HepG2 (cell line): Measurements from ENCODE around the gene DDAH2. TPM values are rescaled to one million over a fixed set of nuclear protein-coding genes. Genes with fewer than 3 reads are reported as not detected.

Source experiments
- ATAC-seq: fragments of 200-7000 bp; cut with Tn5 transposase; 3 replicates; pipeline ENCODE4 v1.9.1; 2020; ENCODE audit warnings: mild to moderate bottlenecking, moderate library complexity
- BruUV-seq: library from RNA; stranded (reverse); fragments of 400-500 nt; replicated peaks from 2 replicates; lab custom pipeline; 2021; lab: Mats Ljungman, UMichigan
- CTCF ChIA-PET: fragments of 300-600 bp; formaldehyde crosslinking; extraction: SDS; loops from one replicate; lab custom pipeline; 2021; ENCODE audit warnings: low total read pairs, inconsistent platforms, low intra/inter-chr PET ratio; lab: Yijun Ruan, JAX
- POLR2A ChIA-PET: fragments of 350-600 bp; sonication (Branson Sonifier 250); formaldehyde crosslinking; loops from one replicate; lab custom pipeline; 2020; ENCODE audit warnings: antibody characterized with exemption, inconsistent platforms; lab: Yijun Ruan, JAX
- DNase-seq: peaks from one replicate; pipeline ENCODE4 v3.0.0-alpha.2; 2015; ENCODE audit warnings: low spot score
- FAIRE-seq: peaks from 3 replicates; lab custom pipeline; 2011; peaks lifted over from hg19 to GRCh38; lab: Jason Lieb, UNC
- H2AFZ ChIP-seq: one replicate; pipeline ENCODE4 v1.6.1; 2011; ENCODE audit warnings: low read length, inconsistent platforms
- H3K27ac ChIP-seq: fragments of 300-600 bp; 3 replicates; pipeline ENCODE4 v1.8.0; 2011; ENCODE audit warnings: mixed run types, mild to moderate bottlenecking, mixed read lengths, low read length, inconsistent platforms; ENCODE audit not compliant: insufficient read depth; ENCODE audit errors: extremely low read length
- H3K27me3 ChIP-seq, 2 experiments: fragments of 200-600 bp in 1 of 2; 2 replicates in 1 of 2; 3 replicates in 1 of 2; pipeline versions ENCODE4 v1.6.0 to v1.8.0; 2011; ENCODE audit warnings: low read length in 2 of 2, mild to moderate bottlenecking in 2 of 2, moderate library complexity in 2 of 2, inconsistent platforms in 1 of 2; ENCODE audit not compliant: insufficient read depth in 2 of 2, control insufficient read depth in 1 of 2
- H3K36me3 ChIP-seq, 2 experiments: fragments of 200-600 bp in 1 of 2; replicated peaks in 1 of 2; 2 replicates in 1 of 2; 3 replicates in 1 of 2; pipeline versions ENCODE4 v1.5.1 to v1.8.0; 2011; ENCODE audit warnings: low read length in 2 of 2, inconsistent platforms in 1 of 2; ENCODE audit not compliant: insufficient read depth in 2 of 2, control insufficient read depth in 1 of 2
- H3K4me1 ChIP-seq: 2 replicates; pipeline ENCODE4 v1.5.1; 2012; ENCODE audit warnings: low read length, inconsistent platforms; ENCODE audit not compliant: insufficient read depth
- H3K4me2 ChIP-seq: 2 replicates; pipeline ENCODE4 v1.6.0; 2011; ENCODE audit warnings: low read depth, low read length, inconsistent platforms
- H3K4me3 ChIP-seq, 3 experiments: fragments of 200-600 bp in 1 of 3; sonication (generic), shearing (Covaris generic) in 1 of 3; replicated peaks in 1 of 3; 2 replicates each; pipeline ENCODE4 v1.5.1; 2011 to 2016; ENCODE audit warnings: low read length in 3 of 3, inconsistent platforms in 2 of 3, low read depth in 2 of 3, mild to moderate bottlenecking in 2 of 3, control low read depth in 1 of 3, mixed read lengths in 1 of 3; ENCODE audit not compliant: insufficient read depth in 1 of 3
- H3K79me2 ChIP-seq: one replicate; pipeline ENCODE4 v1.6.1; 2011; ENCODE audit warnings: low read length, inconsistent platforms; ENCODE audit not compliant: insufficient read depth
- H3K9ac ChIP-seq: 2 replicates; pipeline ENCODE4 v1.6.0; 2011; ENCODE audit warnings: mild to moderate bottlenecking, low read depth, low read length, inconsistent platforms; ENCODE audit not compliant: insufficient read depth
- H3K9me3 ChIP-seq: 2 replicates; pipeline ENCODE4 v1.5.1; 2012; ENCODE audit warnings: mild to moderate bottlenecking, low read length
- H4K20me1 ChIP-seq: 2 replicates; pipeline ENCODE4 v1.6.0; 2011; ENCODE audit warnings: inconsistent platforms, mild to moderate bottlenecking, low read length, moderate library complexity; ENCODE audit not compliant: insufficient read depth
- ATF7-NPFF ChIP-seq: sonication (generic); formaldehyde crosslinking; IDR thresholded peaks from 2 replicates; pipeline ENCODE4 v1.8.1; 2023; ENCODE audit warnings: mild to moderate bottlenecking, low read depth, missing genetic modification reagents, moderate library complexity
- HIC2 ChIP-seq: sonication (generic); formaldehyde crosslinking; IDR thresholded peaks from 2 replicates; pipeline ENCODE4 v1.9.0; 2022; ENCODE audit warnings: low read depth, missing genetic modification reagents
- KDM5B ChIP-seq: sonication (generic); formaldehyde crosslinking; IDR thresholded peaks from 2 replicates; pipeline ENCODE4 v1.4.0; 2020; ENCODE audit warnings: missing genetic modification reagents, mild to moderate bottlenecking, borderline replicate concordance
- RBM22 ChIP-seq: fragments of 200-400 bp; formaldehyde crosslinking; optimal IDR thresholded peaks from 2 replicates; pipeline ENCODE3; 2017; ENCODE audit warnings: mild to moderate bottlenecking, low read length, moderate library complexity
- SNRNP70 ChIP-seq: fragments of 200-400 bp; formaldehyde crosslinking; IDR thresholded peaks from 2 replicates; pipeline ENCODE4 v1.6.1; 2017; ENCODE audit warnings: mild to moderate bottlenecking, low read depth, low read length, moderate library complexity
- SRY ChIP-seq: sonication (generic); formaldehyde crosslinking; IDR thresholded peaks from 2 replicates; pipeline ENCODE4 v1.8.0; 2022; ENCODE audit warnings: mild to moderate bottlenecking, missing genetic modification reagents
- ZBTB33 ChIP-seq: sonication (generic); formaldehyde crosslinking; IDR thresholded peaks from 2 replicates; pipeline ENCODE4 v1.4.0; 2020; ENCODE audit warnings: missing genetic modification reagents
- ZNF136 ChIP-seq: sonication (generic); formaldehyde crosslinking; IDR thresholded peaks from 2 replicates; pipeline ENCODE4 v1.8.1; 2022; ENCODE audit warnings: low read depth, mild to moderate bottlenecking, moderate library complexity, missing genetic modification reagents
- ZNF510 ChIP-seq: sonication (generic); formaldehyde crosslinking; IDR thresholded peaks from 2 replicates; pipeline ENCODE4 v1.4.0; 2020; ENCODE audit warnings: low read depth, mild to moderate bottlenecking, missing genetic modification reagents
- WGBS: methylation state at CpG from one replicate; pipeline ENCODE4 v1.1.6; 2017; ENCODE audit warnings: low lambda C conversion rate; 5-methylcytosine and 5-hydroxymethylcytosine counted together
- in situ Hi-C: cut with HindIII; loops from 2 replicates; pipeline ENCODE4 v1.10.0; 2017; ENCODE audit warnings: low pct_unique_long_range_greater_than_20kb; ENCODE audit not compliant: extremely low pct_ligation_motif_present
- intact Hi-C: fragments of 100-400 bp; cut with micrococcal nuclease; formaldehyde crosslinking; loops from one replicate; pipeline ENCODE4 v1.10.0; 2022; ENCODE audit not compliant: unreplicated experiment
- polyA plus RNA-seq, 8 experiments: library from polyadenylated mRNA; depleted of rRNA in 3 of 8; stranded (reverse) in 7 of 8; unstranded in 1 of 8; fragments of >200 nt; fragmentation: Illumina TruSeq in 4 of 8; extraction: Trizol in 4 of 8; gene quantifications; 2 replicates each; pipeline versions ENCODE4 v1.2.1 to v1.2.3, GENCODE V29; 2011 to 2016; ENCODE audit warnings: low read depth in 4 of 8, missing spikeins in 1 of 8, mixed read lengths in 1 of 8; ENCODE audit not compliant: insufficient read depth in 1 of 8
- total RNA-seq, 5 experiments: library from RNA; depleted of rRNA; stranded (reverse); fragments of >200 nt; fragmentation: Illumina TruSeq; extraction: Trizol; gene quantifications; 2 replicates each; pipeline ENCODE4 v1.2.3, GENCODE V29; 2016; ENCODE audit warnings: low read depth in 1 of 5
- TF ChIP-seq, protein P1 (sequence below): sonication (generic); formaldehyde crosslinking; IDR thresholded peaks from 2 replicates; pipeline ENCODE4 v1.4.0; 2020; ENCODE audit warnings: missing genetic modification reagents, low read depth, mild to moderate bottlenecking, borderline replicate concordance
- TF ChIP-seq, protein P2 (sequence below): sonication (generic); formaldehyde crosslinking; IDR thresholded peaks from 2 replicates; pipeline ENCODE4 v1.4.0; 2020; ENCODE audit warnings: mild to moderate bottlenecking, missing genetic modification reagents
- TF ChIP-seq, protein P3 (sequence below): sonication (generic); formaldehyde crosslinking; IDR thresholded peaks from 2 replicates; pipeline ENCODE4 v1.5.0; 2020; ENCODE audit warnings: missing genetic modification reagents
- TF ChIP-seq, protein P4 (sequence below): IDR thresholded peaks from 2 replicates; pipeline ENCODE4 v1.6.1; 2016; ENCODE audit warnings: low read depth, borderline replicate concordance
- TF ChIP-seq, protein P5 (sequence below): IDR thresholded peaks from 2 replicates; pipeline ENCODE4 v1.6.1; 2016; ENCODE audit warnings: missing genetic modification reagents, missing compliant biosample characterization

Gene DDAH2
- total and polyA plus RNA-seq, 2 of the 13 experiments (the other 11 are each of a cell fraction or from before 2014, with no cell fraction given): 16.4 to 21.1 TPM

DNA sequence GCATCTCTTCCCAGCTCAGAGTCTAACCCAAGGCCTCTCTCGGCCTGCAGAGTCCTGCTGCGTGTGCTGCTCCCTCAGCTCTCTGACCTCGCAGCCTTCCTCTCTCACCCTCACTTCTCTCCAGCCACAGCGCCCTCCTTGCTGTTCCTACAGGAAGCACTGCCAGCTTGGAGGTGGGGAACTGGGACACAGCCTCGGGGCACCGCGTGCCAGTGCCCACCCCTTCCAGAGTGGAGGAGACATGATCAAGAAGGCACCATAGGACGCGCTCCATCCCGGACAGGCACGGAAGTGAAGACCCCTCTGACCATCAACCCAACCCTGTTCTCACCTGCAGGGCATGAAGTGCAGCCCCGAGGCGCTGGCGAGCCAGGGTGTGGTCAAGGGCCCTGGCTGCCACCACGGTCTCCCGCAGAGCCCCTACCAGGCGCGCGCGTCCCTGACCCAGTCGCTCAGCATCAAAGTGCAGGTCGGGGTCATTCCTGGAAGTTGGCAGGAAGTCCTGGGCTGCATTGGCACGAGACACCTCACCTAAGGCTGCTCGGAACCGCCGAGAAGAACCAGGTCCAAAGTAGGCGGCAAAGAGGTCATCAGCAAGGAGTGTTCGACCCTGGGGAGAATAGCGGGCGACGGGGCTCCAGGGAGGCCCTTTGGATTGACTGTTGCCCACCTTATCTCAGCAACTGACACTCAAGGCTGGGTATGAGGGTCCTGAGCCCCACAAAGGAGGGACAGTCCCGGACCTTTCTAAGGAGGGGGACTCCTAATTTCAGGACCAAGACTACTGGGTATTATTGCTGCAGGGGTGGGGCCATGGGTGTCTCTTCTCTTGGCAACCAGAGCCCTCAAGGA lies 46.8 kb upstream of the DDAH2 start:
- peak overlapping the region; percentile 35 to 72 (median 45); a peak in 5 of 6 replicates for H3K4me3 ChIP-seq
- intact Hi-C loops: loop anchor here (10.0 kb wide), 1 partner anchor 149 kb away; the partner anchor contains the start of gene C2
- TF ChIP-seq SRY (0 out of 2 replicates have a peak, but pooled peaks have one; percentile 34), ATF7-NPFF (CRISPR knock-in tag) (0 out of 2 replicates have a peak, but pooled peaks have one; percentile 33), ZNF510 (CRISPR knock-in tag) (0 out of 2 replicates have a peak, but pooled peaks have one; percentile 45), ZNF136 (CRISPR knock-in tag) (no peak), HIC2 (peak; percentile 76), ZBTB33 (CRISPR knock-in tag) (peak; percentile 53; the same call in 1 of the 2 replicates), RBM22 (no peak), KDM5B (CRISPR knock-in tag) (peak; percentile 70; the same call in 1 of the 2 replicates), SNRNP70 (no peak)
- TF ChIP-seq, protein P1, sequence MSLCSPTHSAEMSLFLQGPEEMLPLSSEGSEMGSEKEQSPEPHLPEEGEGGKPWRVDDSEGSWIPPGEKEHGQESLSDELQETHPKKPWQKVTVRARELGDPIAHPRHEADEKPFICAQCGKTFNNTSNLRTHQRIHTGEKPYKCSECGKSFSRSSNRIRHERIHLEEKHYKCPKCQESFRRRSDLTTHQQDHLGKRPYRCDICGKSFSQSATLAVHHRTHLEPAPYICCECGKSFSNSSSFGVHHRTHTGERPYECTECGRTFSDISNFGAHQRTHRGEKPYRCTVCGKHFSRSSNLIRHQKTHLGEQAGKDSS (CRISPR knock-in tag): 0 out of 2 replicates have a peak, but pooled peaks have one; percentile 26
- TF ChIP-seq, protein P2, sequence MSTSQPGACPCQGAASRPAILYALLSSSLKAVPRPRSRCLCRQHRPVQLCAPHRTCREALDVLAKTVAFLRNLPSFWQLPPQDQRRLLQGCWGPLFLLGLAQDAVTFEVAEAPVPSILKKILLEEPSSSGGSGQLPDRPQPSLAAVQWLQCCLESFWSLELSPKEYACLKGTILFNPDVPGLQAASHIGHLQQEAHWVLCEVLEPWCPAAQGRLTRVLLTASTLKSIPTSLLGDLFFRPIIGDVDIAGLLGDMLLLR (CRISPR knock-in tag): 0 out of 2 replicates have a peak, but pooled peaks have one; percentile 27
- TF ChIP-seq, protein P3, sequence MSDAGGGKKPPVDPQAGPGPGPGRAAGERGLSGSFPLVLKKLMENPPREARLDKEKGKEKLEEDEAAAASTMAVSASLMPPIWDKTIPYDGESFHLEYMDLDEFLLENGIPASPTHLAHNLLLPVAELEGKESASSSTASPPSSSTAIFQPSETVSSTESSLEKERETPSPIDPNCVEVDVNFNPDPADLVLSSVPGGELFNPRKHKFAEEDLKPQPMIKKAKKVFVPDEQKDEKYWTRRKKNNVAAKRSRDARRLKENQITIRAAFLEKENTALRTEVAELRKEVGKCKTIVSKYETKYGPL (CRISPR knock-in tag): no peak
- TF ChIP-seq, protein P4, sequence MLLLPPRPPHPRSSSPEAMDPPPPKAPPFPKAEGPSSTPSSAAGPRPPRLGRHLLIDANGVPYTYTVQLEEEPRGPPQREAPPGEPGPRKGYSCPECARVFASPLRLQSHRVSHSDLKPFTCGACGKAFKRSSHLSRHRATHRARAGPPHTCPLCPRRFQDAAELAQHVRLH (CRISPR knock-in tag): 0 out of 2 replicates have a peak, but pooled peaks have one; percentile 15
- TF ChIP-seq, protein P5, sequence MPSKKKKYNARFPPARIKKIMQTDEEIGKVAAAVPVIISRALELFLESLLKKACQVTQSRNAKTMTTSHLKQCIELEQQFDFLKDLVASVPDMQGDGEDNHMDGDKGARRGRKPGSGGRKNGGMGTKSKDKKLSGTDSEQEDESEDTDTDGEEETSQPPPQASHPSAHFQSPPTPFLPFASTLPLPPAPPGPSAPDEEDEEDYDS: no peak

More for the DNA sequence above, 46.8 kb upstream of the DDAH2 start:
- Histone ChIP-seq H3K27me3 (no peaks in the 10 kb centered on the region), H3K9ac (peak overlapping the region; percentile 62), H3K4me1 (peaks cover 57% of the 10 kb centered on the region), H3K36me3 (peaks cover 14% of the 10 kb centered on the region in 2 experiments; a peak in 4 of 5 replicates), H3K9me3 (no peaks in the 10 kb centered on the region), H3K4me2 (peak overlapping the region; percentile 88), H4K20me1 (no peaks in the 10 kb centered on the region), H3K79me2 (no peaks in the 10 kb centered on the region), H3K27ac (no peak overlapping the region), H2AFZ (no peak overlapping the region)
- no peak for DNase-seq
- in situ Hi-C loops: no loop called here
- peak; percentile 27 for ATAC-seq
- no peak for FAIRE-seq
- CTCF ChIA-PET: no interaction called here
- POLR2A ChIA-PET: interaction anchor here (1.0 to 9.0 kb wide), 20 partner anchors 8 to 175 kb away, joined by 3 to 279 read pairs (median 6); partner anchors contain the start of genes ABHD16A, APOM, BAG6 and CLIC1
- no TSS peak for BruUV-seq
- 40% methylated on average over 22 of the region's 32 CpGs for WGBS
